HEK293T (cell line): ENCODE measurements around the gene SYNE3.

Experiments used
- CTCF ChIA-PET: fragments of 350-600 bp; formaldehyde crosslinking; extraction: SDS; loops from one replicate; lab custom pipeline; 2021; ENCODE audit warnings: antibody characterized with exemption, inconsistent platforms; lab: Yijun Ruan, JAX
- POLR2A ChIA-PET: fragments of 350-600 bp; formaldehyde crosslinking; extraction: SDS; loops from one replicate; lab custom pipeline; 2020; ENCODE audit warnings: antibody characterized with exemption, inconsistent platforms; lab: Yijun Ruan, JAX
- DNase-seq: peaks from one replicate; pipeline ENCODE4 v3.0.0; 2012; ENCODE audit warnings: mixed read lengths; ENCODE audit errors: extremely low spot score
- ARNT ChIP-seq: fragments of 450-650 bp; IDR thresholded peaks from 2 replicates; pipeline ENCODE4 v1.6.1; 2017; ENCODE audit warnings: mild to moderate bottlenecking
- BHLHE40 ChIP-seq: fragments of 450-650 bp; IDR thresholded peaks from 2 replicates; pipeline ENCODE4 v1.6.1; 2016; ENCODE audit warnings: mild to moderate bottlenecking, moderate library complexity, borderline replicate concordance
- CTBP1 ChIP-seq: fragments of 450-650 bp; IDR thresholded peaks from 2 replicates; pipeline ENCODE4 v1.6.1; 2016; ENCODE audit warnings: borderline replicate concordance
- ELF4 ChIP-seq: fragments of 450-650 bp; IDR thresholded peaks from 2 replicates; pipeline ENCODE4 v1.6.1; 2017; ENCODE audit warnings: antibody characterized with exemption
- FOXA1 ChIP-seq: fragments of 450-650 bp; IDR thresholded peaks from 2 replicates; pipeline ENCODE4 v1.6.1; 2016; ENCODE audit warnings: mild to moderate bottlenecking
- FOXK2 ChIP-seq: fragments of 450-650 bp; IDR thresholded peaks from 2 replicates; pipeline ENCODE4 v1.6.1; 2016; ENCODE audit warnings: mild to moderate bottlenecking
- FOXM1 ChIP-seq: fragments of 450-650 bp; IDR thresholded peaks from 2 replicates; pipeline ENCODE4 v1.6.1; 2017; ENCODE audit warnings: mild to moderate bottlenecking, borderline replicate concordance
- HDGF ChIP-seq: fragments of 450-650 bp; IDR thresholded peaks from 2 replicates; pipeline ENCODE4 v1.6.1; 2017; ENCODE audit warnings: antibody characterized with exemption, borderline replicate concordance
- L3MBTL2 ChIP-seq: fragments of 450-650 bp; conservative IDR thresholded peaks from 2 replicates; pipeline ENCODE4 v1.6.1; 2016; ENCODE audit warnings: mild to moderate bottlenecking
- LEF1 ChIP-seq: fragments of 450-650 bp; IDR thresholded peaks from 2 replicates; pipeline ENCODE4 v1.6.1; 2017; ENCODE audit warnings: mild to moderate bottlenecking, borderline replicate concordance
- NFRKB ChIP-seq: fragments of 450-650 bp; IDR thresholded peaks from 2 replicates; pipeline ENCODE4 v1.6.1; 2016; ENCODE audit warnings: mild to moderate bottlenecking, moderate library complexity
- PKNOX1 ChIP-seq: fragments of 450-650 bp; IDR thresholded peaks from 2 replicates; pipeline ENCODE4 v1.6.1; 2016
- SP1 ChIP-seq: fragments of 450-650 bp; IDR thresholded peaks from 2 replicates; pipeline ENCODE4 v1.6.1; 2017
- SUZ12 ChIP-seq: fragments of 450-650 bp; IDR thresholded peaks from 2 replicates; pipeline ENCODE4 v1.6.1; 2016; ENCODE audit warnings: mild to moderate bottlenecking
- TARDBP ChIP-seq: fragments of 450-650 bp; IDR thresholded peaks from 2 replicates; pipeline ENCODE4 v1.6.1; 2016
- ZNF384 ChIP-seq: fragments of 450-650 bp; IDR thresholded peaks from 2 replicates; pipeline ENCODE4 v1.6.1; 2016

The SYNE3 gene

GRCh38 chr14:95478309-95478708 is 38.1 kb downstream of the SYNE3 start:
- ChIA-PET CTCF (no interaction called here), POLR2A (no interaction called here)
- TF ChIP-seq TARDBP (no peak), ARNT (no peak)
- no peak for DNase-seq

- POLR2A ChIA-PET = no interaction called here
- TF ChIP-seq TARDBP (no peak), FOXA1 (no peak), HDGF (no peak), CTBP1 (no peak), NFRKB (no peak), ARNT (no peak), FOXK2 (no peak), SUZ12 (no peak), BHLHE40 (no peak), SP1 (no peak), ELF4 (no peak), ZNF384 (no peak), PKNOX1 (no peak), FOXM1 (no peak), LEF1 (no peak), L3MBTL2 (no peak)
- no peak for DNase-seq
- CTCF ChIA-PET = no interaction called here
Measured at GRCh38 chr14:95477411-95478269, 38.8 kb downstream of the SYNE3 start.

- ChIA-PET CTCF (no interaction called here), POLR2A (no interaction called here)
- TF ChIP-seq TARDBP (no peak), PKNOX1 (no peak), ARNT (no peak), NFRKB (no peak), FOXM1 (no peak), HDGF (no peak), L3MBTL2 (no peak), BHLHE40 (no peak), SUZ12 (no peak), ZNF384 (no peak), LEF1 (no peak), CTBP1 (no peak), FOXK2 (no peak)
- no peak for DNase-seq
Measured at GRCh38 chr14:95476747-95477146, 39.7 kb downstream of the SYNE3 start.

GRCh38 chr14:95475540-95476240 is 40.8 kb downstream of the SYNE3 start:
- ChIA-PET POLR2A (no interaction called here), CTCF (no interaction called here)
- TF ChIP-seq ELF4 (no peak), ZNF384 (no peak), FOXM1 (no peak), FOXA1 (no peak), BHLHE40 (no peak), NFRKB (no peak), CTBP1 (no peak), LEF1 (no peak), SUZ12 (no peak), FOXK2 (no peak), HDGF (no peak), PKNOX1 (no peak), L3MBTL2 (no peak), ARNT (no peak), SP1 (no peak), TARDBP (no peak)
- no peak for DNase-seq

- ChIA-PET CTCF (no interaction called here), POLR2A (no interaction called here)
- no peak for TF ChIP-seq CTBP1
- no peak for DNase-seq
Measured at GRCh38 chr14:95474941-95475340, 41.5 kb downstream of the SYNE3 start.

- no peak for DNase-seq
- CTCF ChIA-PET = no interaction called here
- TF ChIP-seq HDGF (no peak), TARDBP (no peak), ELF4 (no peak)
- POLR2A ChIA-PET = interaction anchor here (0.9 kb wide), 1 partner anchor 12 kb away, joined by 4 read pairs; no protein-coding TSS in a partner anchor
Measured at GRCh38 chr14:95474486-95474885, 42.0 kb downstream of the SYNE3 start.
